Sigmoid colon (tissue), 4 donors: ENCODE results near the gene USB1.

ENCODE experiments used
- EP300 ChIP-seq, 4 donors: sonication (generic); formaldehyde crosslinking; IDR thresholded peaks; one replicate each; pipeline ENCODE4 v1.6.1; 2017; ENCODE audit warnings: antibody characterized with exemption in 4 of 4
- POLR2A ChIP-seq, 2 donors: fragments of 450-650 bp; IDR thresholded peaks; one replicate each; pipeline ENCODE4 v1.6.1; 2016; ENCODE audit warnings: antibody characterized with exemption in 2 of 2, mild to moderate bottlenecking in 2 of 2, moderate library complexity in 2 of 2
- POLR2AphosphoS5 ChIP-seq, 4 donors: sonication (generic); formaldehyde crosslinking; IDR thresholded peaks; one replicate each; pipeline ENCODE4 v1.6.1; 2017; ENCODE audit warnings: antibody characterized with exemption in 4 of 4
- TF ChIP-seq, protein P1 (sequence below), 4 experiments: fragments of 450-650 bp in 3 of 4; fragments of 200-600 bp in 1 of 4; IDR thresholded peaks; one replicate each; pipeline ENCODE4 v1.5.1; 2016 to 2019; ENCODE audit warnings: antibody characterized with exemption in 4 of 4, mild to moderate bottlenecking in 3 of 4, moderate library complexity in 2 of 4

GRCh38 chr16:57956924-57957672 is 44.1 kb upstream of the USB1 start:
- TF ChIP-seq, protein P1, sequence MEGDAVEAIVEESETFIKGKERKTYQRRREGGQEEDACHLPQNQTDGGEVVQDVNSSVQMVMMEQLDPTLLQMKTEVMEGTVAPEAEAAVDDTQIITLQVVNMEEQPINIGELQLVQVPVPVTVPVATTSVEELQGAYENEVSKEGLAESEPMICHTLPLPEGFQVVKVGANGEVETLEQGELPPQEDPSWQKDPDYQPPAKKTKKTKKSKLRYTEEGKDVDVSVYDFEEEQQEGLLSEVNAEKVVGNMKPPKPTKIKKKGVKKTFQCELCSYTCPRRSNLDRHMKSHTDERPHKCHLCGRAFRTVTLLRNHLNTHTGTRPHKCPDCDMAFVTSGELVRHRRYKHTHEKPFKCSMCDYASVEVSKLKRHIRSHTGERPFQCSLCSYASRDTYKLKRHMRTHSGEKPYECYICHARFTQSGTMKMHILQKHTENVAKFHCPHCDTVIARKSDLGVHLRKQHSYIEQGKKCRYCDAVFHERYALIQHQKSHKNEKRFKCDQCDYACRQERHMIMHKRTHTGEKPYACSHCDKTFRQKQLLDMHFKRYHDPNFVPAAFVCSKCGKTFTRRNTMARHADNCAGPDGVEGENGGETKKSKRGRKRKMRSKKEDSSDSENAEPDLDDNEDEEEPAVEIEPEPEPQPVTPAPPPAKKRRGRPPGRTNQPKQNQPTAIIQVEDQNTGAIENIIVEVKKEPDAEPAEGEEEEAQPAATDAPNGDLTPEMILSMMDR (IDR thresholded peaks at IDR 0.05): no peak
- TF ChIP-seq EP300 (IDR thresholded peaks at IDR 0.05) (no peak), POLR2A (IDR thresholded peaks at IDR 0.05) (no peak), POLR2AphosphoS5 (IDR thresholded peaks at IDR 0.05) (no peak)
